ENCODE data around the gene IQGAP2.

The IQGAP2 gene

DNA sequence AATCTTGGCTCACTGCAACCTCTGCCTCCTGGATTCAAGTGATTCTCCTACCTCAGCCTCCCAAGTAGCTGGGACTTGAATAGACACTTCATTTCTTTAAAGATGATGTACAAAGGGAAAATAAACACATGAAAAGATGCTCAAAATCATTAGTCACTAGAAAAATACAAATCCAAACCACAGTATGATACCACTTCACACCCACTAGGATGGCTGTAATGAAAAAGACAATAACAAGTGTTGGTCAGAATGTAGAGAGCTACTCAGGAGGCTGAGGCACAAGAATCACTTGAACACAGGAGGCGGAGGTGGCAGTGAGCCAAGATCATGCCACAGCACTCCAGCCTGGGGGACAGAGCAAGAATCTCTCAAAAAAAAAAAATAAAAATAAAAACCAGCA is 207.1 kb downstream of the IQGAP2 start:
- Histone ChIP-seq H3K4me1 (ENCODE audit: insufficient read depth, low read length) (peaks cover 19% of the 10 kb centered on the region), H3K36me3 (ENCODE audit: insufficient read depth, low read length) (peaks cover 6% of the 10 kb centered on the region), H3K4me3 (ENCODE audit: low read length) (no peak overlapping the region), H3K9me3 (ENCODE audit: low read length) (no peaks in the 10 kb centered on the region), H2AFZ (ENCODE audit: low read depth, low read length) (no peak overlapping the region), H3K27me3 (ENCODE audit: insufficient read depth, low read length) (no peaks in the 10 kb centered on the region)

DNA sequence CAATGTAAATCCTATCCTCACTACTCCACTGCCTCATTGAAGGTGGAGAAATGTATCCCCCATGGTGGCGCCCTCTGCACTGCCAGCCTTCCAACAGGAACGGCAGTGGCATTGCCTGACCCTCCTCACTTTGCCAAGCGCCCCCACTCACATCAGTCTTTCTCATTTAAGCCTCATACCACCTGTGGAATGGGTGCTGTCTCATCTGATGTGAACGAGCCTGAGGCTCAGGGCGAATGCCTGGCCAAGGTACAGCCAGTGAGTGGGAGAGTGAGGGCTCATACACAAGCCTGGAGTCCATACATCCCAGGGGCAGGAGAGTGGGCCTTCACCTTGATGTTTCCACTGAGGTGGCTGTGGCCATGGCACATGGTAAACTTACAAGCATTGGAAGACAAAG is 209.9 kb downstream of the IQGAP2 start:
- no peak overlapping the region for H3K4me3 ChIP-seq (ENCODE audit: low read length)
- H2AFZ ChIP-seq (ENCODE audit: low read depth, low read length): no peak overlapping the region
- H3K4me1 ChIP-seq (ENCODE audit: insufficient read depth, low read length): peaks cover 6% of the 10 kb centered on the region
- H3K9me3 ChIP-seq (ENCODE audit: low read length): no peaks in the 10 kb centered on the region
- H3K27me3 ChIP-seq (ENCODE audit: insufficient read depth, low read length): no peaks in the 10 kb centered on the region
- peaks cover 6% of the 10 kb centered on the region for H3K36me3 ChIP-seq (ENCODE audit: insufficient read depth, low read length)

DNA sequence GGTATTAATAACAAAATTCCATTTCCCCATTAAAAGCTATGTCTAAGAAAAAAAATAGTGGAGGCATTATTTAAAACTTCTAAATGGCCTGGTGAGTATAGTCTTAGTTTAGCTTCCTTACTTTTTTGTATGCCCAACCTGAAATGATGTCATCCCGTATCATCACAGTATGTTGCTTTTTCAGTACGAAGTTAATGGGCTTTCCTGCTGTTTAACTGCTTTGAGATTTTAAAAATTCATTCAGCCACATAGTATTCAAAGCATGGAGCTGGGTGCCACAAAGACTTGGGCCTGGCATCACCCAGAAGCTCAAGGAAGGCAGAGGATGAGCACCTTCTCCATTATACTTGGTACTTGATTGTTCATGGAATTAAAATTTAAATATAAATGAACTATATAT is 212.7 kb downstream of the IQGAP2 start:
- no peaks in the 10 kb centered on the region for H3K27me3 ChIP-seq (ENCODE audit: insufficient read depth, low read length)
- peaks cover 6% of the 10 kb centered on the region for H3K36me3 ChIP-seq (ENCODE audit: insufficient read depth, low read length)
- no peaks in the 10 kb centered on the region for H3K4me1 ChIP-seq (ENCODE audit: insufficient read depth, low read length)
- no peaks in the 10 kb centered on the region for H3K9me3 ChIP-seq (ENCODE audit: low read length)
- no peak overlapping the region for H2AFZ ChIP-seq (ENCODE audit: low read depth, low read length)
- H3K4me3 ChIP-seq (ENCODE audit: low read length): no peak overlapping the region

- H2AFZ ChIP-seq (ENCODE audit: low read depth, low read length): no peak overlapping the region
- no peaks in the 10 kb centered on the region for H3K27me3 ChIP-seq (ENCODE audit: insufficient read depth, low read length)
- H3K36me3 ChIP-seq (ENCODE audit: insufficient read depth, low read length): peaks cover 6% of the 10 kb centered on the region
- H3K9me3 ChIP-seq (ENCODE audit: low read length): no peaks in the 10 kb centered on the region
- no peaks in the 10 kb centered on the region for H3K4me1 ChIP-seq (ENCODE audit: insufficient read depth, low read length)
- no peak overlapping the region for H3K4me3 ChIP-seq (ENCODE audit: low read length)
Observed at GRCh38 chr5:76616206-76616605, 213.1 kb downstream of the IQGAP2 start.

DNA sequence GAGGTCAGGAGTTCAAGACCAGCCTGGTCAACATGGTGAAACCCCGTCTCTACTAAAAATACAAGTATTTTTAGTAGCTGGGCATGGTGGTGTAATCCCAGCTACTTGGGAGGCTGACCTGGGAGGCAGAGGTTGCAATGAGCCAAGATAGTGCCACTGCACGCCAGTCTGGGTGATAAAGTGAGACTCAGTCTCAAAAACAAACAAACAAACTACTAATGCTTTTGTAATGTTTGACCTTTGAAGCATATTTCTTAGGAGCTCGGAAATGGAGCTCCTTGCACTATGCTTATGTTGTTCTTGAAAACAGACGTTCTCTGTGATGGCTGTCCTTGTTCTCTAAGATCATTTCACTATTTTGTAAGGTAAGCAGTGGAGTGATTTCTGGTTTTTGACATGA is 214.1 kb downstream of the IQGAP2 start:
- Histone ChIP-seq H3K4me3 (ENCODE audit: low read length) (no peak overlapping the region), H2AFZ (ENCODE audit: low read depth, low read length) (no peak overlapping the region), H3K36me3 (ENCODE audit: insufficient read depth, low read length) (peaks cover 2% of the 10 kb centered on the region), H3K4me1 (ENCODE audit: insufficient read depth, low read length) (no peaks in the 10 kb centered on the region), H3K9me3 (ENCODE audit: low read length) (no peaks in the 10 kb centered on the region), H3K27me3 (ENCODE audit: insufficient read depth, low read length) (no peaks in the 10 kb centered on the region)

GRCh38 chr5:76617675-76618074 is 214.6 kb downstream of the IQGAP2 start:
- no peaks in the 10 kb centered on the region for H3K4me1 ChIP-seq (ENCODE audit: insufficient read depth, low read length)
- H3K9me3 ChIP-seq (ENCODE audit: low read length): no peaks in the 10 kb centered on the region
- H2AFZ ChIP-seq (ENCODE audit: low read depth, low read length): no peak overlapping the region
- no peaks in the 10 kb centered on the region for H3K27me3 ChIP-seq (ENCODE audit: insufficient read depth, low read length)
- H3K36me3 ChIP-seq (ENCODE audit: insufficient read depth, low read length): peaks cover 2% of the 10 kb centered on the region
- H3K4me3 ChIP-seq (ENCODE audit: low read length): no peak overlapping the region

DNA sequence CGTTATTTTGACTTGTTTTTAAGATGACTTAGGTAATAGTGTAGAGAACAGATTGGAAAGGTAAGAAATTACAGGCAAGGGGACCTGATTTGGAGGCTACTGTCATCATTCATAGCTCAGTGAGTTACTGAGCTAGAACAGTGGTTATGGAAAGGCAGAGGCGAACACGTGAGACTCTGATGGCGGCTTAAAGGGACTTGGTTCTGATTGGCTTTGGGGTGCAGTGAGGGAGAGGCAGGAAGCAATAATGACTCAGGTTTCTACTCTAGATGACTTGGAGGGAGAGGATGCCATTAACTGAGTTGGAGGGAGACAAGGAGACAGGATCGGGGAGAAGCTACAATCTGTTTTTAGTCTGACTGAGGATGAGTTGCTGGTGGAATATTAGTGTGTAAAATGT is 217.1 kb downstream of the IQGAP2 start:
- Histone ChIP-seq H3K36me3 (ENCODE audit: insufficient read depth, low read length) (no peaks in the 10 kb centered on the region), H3K4me1 (ENCODE audit: insufficient read depth, low read length) (peaks cover 3% of the 10 kb centered on the region), H3K9me3 (ENCODE audit: low read length) (no peaks in the 10 kb centered on the region), H3K4me3 (ENCODE audit: low read length) (no peak overlapping the region), H2AFZ (ENCODE audit: low read depth, low read length) (no peak overlapping the region), H3K27me3 (ENCODE audit: insufficient read depth, low read length) (no peaks in the 10 kb centered on the region)

- no peaks in the 10 kb centered on the region for H3K27me3 ChIP-seq (ENCODE audit: insufficient read depth, low read length)
- H3K9me3 ChIP-seq (ENCODE audit: low read length): no peaks in the 10 kb centered on the region
- no peak overlapping the region for H2AFZ ChIP-seq (ENCODE audit: low read depth, low read length)
- H3K4me1 ChIP-seq (ENCODE audit: insufficient read depth, low read length): peaks cover 3% of the 10 kb centered on the region
- peaks cover 3% of the 10 kb centered on the region for H3K36me3 ChIP-seq (ENCODE audit: insufficient read depth, low read length)
- H3K4me3 ChIP-seq (ENCODE audit: low read length): no peak overlapping the region
Observed at GRCh38 chr5:76622076-76622475, 219.0 kb downstream of the IQGAP2 start.

GRCh38 chr5:76622973-76623596 is 220.0 kb downstream of the IQGAP2 start, which contains the start of gene F2RL2:
Gene F2RL2 (minus strand): TSS chr5:76623403. CDS start chr5:76623230, 173 bp downstream.
- Histone ChIP-seq H2AFZ (ENCODE audit: low read depth, low read length) (no peak within 1 kb of the TSS), H3K27me3 (ENCODE audit: insufficient read depth, low read length) (no peaks in the 10 kb centered on the region), H3K4me3 (ENCODE audit: low read length) (no peak within 1 kb of the TSS), H3K9me3 (ENCODE audit: low read length) (no peaks in the 10 kb centered on the region), H3K36me3 (ENCODE audit: insufficient read depth, low read length) (peaks cover 7% of the 10 kb centered on the region), H3K4me1 (ENCODE audit: insufficient read depth, low read length) (peaks cover 3% of the 10 kb centered on the region)

DNA sequence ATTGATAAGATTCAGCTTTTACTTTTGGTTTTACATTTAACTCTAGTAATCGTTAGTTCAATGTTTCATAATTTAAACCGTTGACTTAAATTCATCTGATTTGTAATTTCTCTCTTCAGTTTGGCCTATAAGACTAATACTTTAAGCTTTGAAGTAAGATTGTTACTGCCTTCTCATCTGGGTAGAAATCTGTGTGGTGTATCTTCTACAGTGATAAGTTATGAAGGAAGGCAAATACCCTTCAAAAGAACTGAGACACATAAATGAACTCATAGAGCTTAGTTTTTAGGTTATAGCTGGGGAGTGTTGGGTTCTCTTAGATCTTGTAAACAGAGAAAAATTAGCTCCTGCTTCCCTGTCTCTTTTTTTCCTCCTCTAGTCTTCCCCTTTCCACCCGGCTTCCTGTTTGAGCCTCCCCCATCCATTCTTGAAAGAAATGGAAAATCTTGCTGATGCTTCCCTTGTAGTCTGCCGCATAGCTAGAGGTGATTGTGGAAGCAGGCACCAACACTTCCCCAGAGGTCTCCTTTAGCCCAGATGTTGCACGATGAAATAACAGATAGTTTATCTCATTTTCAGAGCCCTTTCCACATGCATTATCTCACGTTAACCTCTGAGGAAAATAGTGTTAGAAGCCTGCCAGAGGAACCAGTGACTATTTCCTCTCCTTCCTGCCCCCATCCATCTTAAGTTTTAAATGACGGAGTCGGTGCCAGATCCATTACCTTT is 222.2 kb downstream of the IQGAP2 start:
- H2AFZ ChIP-seq (ENCODE audit: low read depth, low read length): no peak overlapping the region
- no peaks in the 10 kb centered on the region for H3K27me3 ChIP-seq (ENCODE audit: insufficient read depth, low read length)
- H3K36me3 ChIP-seq (ENCODE audit: insufficient read depth, low read length): peaks cover 9% of the 10 kb centered on the region
- H3K4me1 ChIP-seq (ENCODE audit: insufficient read depth, low read length): peaks cover 3% of the 10 kb centered on the region
- H3K9me3 ChIP-seq (ENCODE audit: low read length): no peaks in the 10 kb centered on the region
- H3K4me3 ChIP-seq (ENCODE audit: low read length): no peak overlapping the region

- Histone ChIP-seq H3K27me3 (ENCODE audit: insufficient read depth, low read length) (no peaks in the 10 kb centered on the region), H3K4me3 (ENCODE audit: low read length) (no peak overlapping the region), H3K4me1 (ENCODE audit: insufficient read depth, low read length) (peaks cover 3% of the 10 kb centered on the region), H3K36me3 (ENCODE audit: insufficient read depth, low read length) (peaks cover 9% of the 10 kb centered on the region), H3K9me3 (ENCODE audit: low read length) (no peaks in the 10 kb centered on the region), H2AFZ (ENCODE audit: low read depth, low read length) (no peak overlapping the region)
Observed at GRCh38 chr5:76626738-76627137, 223.7 kb downstream of the IQGAP2 start.

GRCh38 chr5:76634661-76635060 is 231.6 kb downstream of the IQGAP2 start:
- no peak overlapping the region for H3K4me3 ChIP-seq (ENCODE audit: low read length)
- H2AFZ ChIP-seq (ENCODE audit: low read depth, low read length): no peak overlapping the region
- H3K4me1 ChIP-seq (ENCODE audit: insufficient read depth, low read length): peaks cover 3% of the 10 kb centered on the region
- H3K36me3 ChIP-seq (ENCODE audit: insufficient read depth, low read length): no peaks in the 10 kb centered on the region
- H3K27me3 ChIP-seq (ENCODE audit: insufficient read depth, low read length): no peaks in the 10 kb centered on the region
- H3K9me3 ChIP-seq (ENCODE audit: low read length): no peaks in the 10 kb centered on the region

- no peaks in the 10 kb centered on the region for H3K9me3 ChIP-seq (ENCODE audit: low read length)
- no peak overlapping the region for H3K4me3 ChIP-seq (ENCODE audit: low read length)
- no peak overlapping the region for H2AFZ ChIP-seq (ENCODE audit: low read depth, low read length)
- peaks cover 3% of the 10 kb centered on the region for H3K4me1 ChIP-seq (ENCODE audit: insufficient read depth, low read length)
- H3K27me3 ChIP-seq (ENCODE audit: insufficient read depth, low read length): no peaks in the 10 kb centered on the region
- H3K36me3 ChIP-seq (ENCODE audit: insufficient read depth, low read length): no peaks in the 10 kb centered on the region
Observed at GRCh38 chr5:76637490-76637889, 234.4 kb downstream of the IQGAP2 start.

Measured in neuron (in vitro differentiated cells).